GM18511 (cell line): ENCODE results near the gene CRADD.
"Not testable (repeated sequence)": the region's sequence is repeated elsewhere in the genome, so short reads cannot be mapped to it uniquely, and the experiment has no call there.

Experiments
- ATAC-seq: cut with Tn5 transposase; IDR thresholded peaks from one replicate; pipeline ENCODE4 v1.9.1; 2021; ENCODE audit warnings: mild to moderate bottlenecking, moderate library complexity; ENCODE audit not compliant: unreplicated experiment

Gene CRADD

DNA sequence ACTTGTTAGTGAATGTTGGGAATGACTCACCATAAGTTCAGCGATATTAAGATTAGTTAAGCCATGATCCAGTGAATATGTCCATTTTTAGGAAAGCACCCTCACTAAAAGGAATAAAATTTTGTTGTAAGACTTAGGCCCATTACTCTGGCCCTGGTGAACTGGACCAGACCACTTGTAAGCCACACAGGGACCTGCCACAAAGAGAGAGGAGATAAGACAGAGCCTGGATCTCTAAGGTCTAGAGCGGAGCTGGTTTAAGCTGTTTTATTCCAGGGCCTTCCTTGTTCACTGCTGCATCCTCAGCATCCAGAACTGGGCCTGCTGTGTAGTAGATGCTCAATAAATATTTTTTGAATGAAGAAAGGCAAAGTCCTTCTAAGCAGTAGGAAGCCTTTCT lies 79.1 kb downstream of the CRADD start:
- no peak for ATAC-seq

DNA sequence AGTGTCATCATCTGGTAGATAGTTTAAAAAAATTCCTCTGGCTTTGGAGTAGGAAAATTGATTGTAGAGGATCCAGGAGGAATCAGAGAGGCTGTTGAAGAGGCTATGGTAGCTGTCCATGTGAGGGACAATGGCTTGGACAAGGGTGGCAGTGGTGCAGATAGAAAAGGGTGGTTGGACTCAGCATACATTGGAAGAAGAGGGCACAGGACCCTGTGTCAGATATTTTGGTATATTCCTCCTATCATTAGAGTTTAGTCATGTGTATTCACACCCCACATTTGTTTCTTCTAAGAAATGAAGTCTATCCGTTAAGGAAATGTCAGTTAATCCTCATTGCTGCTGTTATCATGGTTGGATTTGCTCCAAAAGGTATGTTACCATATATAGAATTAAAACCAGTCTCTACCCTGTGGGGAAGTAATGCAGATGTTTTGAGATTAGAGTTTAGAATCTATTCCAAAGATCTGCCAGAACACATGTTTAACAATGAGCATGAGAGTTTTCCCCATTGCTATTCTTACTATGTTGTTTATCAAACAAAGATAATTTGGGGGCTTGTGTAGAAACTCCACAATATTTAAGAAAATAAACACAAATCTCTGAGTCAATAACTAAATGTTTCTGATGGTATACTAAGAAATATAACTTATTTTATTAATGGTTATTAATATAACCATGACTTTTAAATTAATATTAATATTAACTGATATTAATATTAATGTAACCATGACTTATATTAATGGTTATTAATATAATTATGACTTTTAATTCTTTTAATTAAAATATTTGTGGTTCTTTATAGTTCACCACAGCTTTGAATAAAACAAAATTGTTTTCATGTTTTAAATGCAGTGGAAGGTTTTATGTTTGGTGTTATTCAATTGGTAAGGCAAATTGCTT lies 80.9 kb downstream of the CRADD start:
- no peak for ATAC-seq

GRCh38 chr12:93758801-93759373 lies 81.7 kb downstream of the CRADD start:
- ATAC-seq = no peak

DNA sequence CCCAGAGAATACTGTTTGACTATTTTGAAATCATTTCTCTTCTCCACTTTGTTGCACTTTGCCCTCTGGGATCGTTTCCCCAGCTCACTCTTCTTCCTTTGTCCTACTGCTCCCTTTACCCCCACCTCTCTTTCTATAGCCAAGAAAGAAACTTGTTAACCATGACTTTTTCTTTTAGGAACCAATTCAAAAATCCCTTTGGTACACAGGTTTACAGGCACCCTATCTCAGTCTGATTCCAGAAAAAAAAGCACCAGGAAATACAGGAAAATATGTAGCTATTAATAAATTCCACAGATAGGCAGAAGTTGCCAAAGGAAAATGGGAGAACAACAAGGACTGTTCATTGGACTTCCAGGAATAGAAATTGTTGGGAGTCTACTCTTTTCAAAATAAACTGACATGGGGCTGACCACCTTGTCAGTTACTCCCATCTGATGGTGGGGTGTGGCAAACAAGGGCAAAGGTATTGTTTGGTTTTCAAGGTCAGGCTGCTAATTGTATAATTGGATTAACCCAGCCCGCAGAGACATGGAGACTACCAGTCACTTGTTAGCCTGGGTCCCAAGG lies 82.4 kb downstream of the CRADD start:
- no peak for ATAC-seq

DNA sequence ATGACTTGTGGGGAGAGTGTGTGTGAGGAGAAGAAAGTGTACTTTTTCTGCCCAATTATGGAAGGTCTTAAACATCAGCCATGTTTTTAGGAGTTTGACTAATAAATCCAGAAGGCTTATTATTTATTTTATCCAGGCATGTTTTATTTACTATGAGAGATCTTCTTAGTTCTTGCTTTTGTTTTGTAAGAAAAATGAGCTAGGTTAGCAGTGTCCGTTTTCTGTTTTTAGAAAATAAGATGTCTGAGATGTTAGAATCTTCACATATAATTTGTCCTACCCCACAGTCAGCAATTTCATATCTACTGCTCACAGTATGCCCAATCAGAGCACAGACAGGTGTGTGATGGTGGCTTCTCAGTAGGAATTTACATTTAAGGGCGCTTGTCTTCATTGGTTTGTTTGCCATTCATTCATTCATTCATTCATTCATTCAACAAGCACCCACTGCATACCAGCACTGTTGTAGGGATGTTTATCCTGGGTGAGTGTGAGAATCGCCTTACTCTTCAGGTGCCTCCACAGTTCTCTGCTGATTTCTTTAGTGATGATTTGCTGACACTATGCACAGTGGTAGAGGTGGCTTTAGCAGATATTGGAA lies 83.2 kb downstream of the CRADD start:
- no peak for ATAC-seq

DNA sequence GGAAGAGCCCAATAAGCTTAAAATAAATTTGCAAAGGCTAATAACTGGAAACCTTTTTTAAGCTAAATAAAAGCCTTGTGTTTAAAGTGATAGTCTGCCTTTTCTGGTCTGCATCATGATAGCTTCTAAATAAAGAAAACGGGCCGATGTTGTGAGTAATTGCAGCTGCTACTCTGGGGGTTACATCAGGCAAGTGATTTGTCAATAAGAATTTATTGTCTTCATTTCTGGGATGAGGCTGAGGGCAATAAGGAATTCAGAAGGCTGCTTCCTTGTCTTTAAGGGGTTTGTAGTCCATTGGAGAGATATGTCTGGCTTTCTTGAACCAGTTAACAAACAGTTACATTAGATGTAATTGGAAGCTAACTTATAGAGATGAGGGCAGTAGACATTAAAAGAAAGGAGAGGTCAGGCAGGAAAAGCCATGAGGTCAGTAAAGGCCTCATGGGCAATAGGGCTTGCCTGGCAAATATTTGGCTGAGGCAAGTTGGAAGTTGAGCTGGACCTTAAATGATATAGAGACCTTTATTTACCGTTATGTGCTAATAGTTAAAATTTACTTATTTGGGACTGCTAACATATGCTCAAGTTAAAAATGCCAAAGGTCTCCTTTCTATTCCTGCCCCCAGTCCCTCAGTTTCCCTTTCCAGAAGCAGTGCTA lies 85.0 kb downstream of the CRADD start:
- ATAC-seq = no peak

DNA sequence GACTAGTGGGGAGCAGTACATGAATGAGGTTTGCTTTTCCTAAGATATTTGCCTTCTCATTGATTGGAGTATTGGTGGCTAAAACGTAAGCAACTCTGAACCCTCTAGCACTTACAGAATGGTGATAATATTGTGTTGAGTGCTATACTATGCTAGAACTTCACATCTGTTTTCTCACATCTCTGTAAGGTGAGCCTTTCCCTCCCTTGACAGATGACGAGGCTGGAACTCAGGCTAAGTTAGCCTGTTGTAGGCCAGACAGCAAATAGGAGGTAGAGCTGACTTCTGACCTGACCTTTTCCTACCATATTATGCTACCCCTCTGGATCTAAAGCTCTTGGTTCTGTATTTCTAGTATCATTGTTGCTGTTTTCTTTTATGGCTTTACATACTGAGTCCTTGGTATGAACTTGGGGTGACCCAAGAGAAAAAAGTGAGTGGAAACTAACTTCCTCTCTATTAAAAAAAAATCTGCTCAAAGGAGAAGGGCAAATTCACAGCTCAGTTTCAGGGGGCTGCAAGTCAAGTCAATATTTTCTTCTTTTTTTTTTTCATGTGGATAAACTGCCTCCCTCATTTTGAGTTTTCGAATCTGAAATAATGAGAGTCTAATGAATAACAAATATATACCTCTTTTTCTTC lies 85.9 kb downstream of the CRADD start:
- no peak for ATAC-seq

DNA sequence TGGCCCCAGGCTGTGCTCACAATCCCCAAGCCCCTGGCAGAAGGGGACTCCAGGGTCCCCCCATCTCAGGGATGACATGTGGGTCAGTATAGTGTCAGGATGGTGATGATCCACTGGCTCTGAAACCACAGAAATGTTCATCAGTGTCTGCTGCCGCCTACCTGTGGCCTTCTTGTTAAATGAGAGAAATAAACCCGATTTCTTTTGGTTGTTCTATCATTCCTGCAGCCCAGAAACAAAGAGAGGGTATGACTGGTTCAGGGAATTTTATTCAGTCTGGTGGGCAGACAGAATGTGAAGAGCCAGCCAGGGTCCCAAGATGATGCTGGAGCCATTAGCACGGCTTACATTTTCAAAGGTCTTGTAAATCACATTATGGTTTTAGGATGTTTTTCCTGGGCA lies 86.6 kb downstream of the CRADD start:
- ATAC-seq = no peak

GRCh38 chr12:93766371-93766770 lies 89.2 kb downstream of the CRADD start:
- no peak for ATAC-seq

- no peak for ATAC-seq
Observed at GRCh38 chr12:93766796-93767523, 89.8 kb downstream of the CRADD start.

DNA sequence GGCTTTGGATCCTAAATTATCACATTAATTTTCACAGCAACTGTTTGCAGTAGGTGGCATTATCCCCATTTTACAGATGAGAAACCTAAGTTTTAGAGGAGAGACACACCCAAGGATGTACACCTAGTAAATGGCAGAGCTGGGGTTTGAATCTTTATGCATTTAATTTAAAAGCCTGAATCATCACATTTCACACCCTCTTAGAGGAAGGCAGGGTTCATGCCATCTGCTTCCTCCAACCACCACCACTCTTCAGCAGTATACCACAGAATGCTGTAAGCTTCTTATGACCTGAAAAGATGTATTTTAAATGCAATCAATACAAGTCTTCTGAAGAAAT lies 90.3 kb downstream of the CRADD start:
- no peak for ATAC-seq

DNA sequence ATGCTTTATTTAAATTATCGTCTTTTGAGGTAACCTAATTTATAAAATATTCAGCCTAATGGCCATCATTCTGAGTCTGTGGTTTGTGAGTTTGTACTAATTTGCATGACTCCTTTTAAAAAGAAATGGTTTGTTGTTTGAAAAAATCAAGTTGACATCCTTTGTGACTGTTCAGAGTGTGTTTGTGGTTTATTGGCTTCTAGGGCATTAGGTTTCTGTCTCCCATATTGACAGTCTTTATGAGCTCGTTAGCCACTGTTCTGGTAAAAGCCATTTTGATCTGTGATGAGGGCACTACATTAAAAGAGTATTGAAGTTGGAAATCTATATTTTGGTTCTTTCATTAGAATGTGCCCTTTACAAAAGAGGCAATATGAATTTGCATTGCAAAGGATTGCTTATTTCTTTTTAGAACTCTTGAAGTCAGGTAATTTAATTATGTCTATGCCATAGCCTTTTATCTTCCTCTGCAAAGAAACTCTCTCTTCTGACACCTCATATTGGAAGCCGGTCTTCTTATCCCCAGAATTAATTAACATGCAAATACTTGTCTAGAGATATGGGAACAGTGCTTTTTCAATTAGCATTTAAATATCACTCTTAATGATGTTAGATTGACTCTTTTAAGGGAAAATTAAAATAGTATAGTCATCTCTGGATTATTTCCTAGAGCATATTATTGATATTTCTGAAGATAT lies 95.0 kb downstream of the CRADD start:
- ATAC-seq = no peak

- ATAC-seq = no peak
Observed at GRCh38 chr12:93773122-93773871, 96.1 kb downstream of the CRADD start.

- no peak for ATAC-seq
Observed at GRCh38 chr12:93776581-93777018, 99.4 kb downstream of the CRADD start.

- no peak for ATAC-seq
Observed at GRCh38 chr12:93777254-93777653, 100.1 kb downstream of the CRADD start.

DNA sequence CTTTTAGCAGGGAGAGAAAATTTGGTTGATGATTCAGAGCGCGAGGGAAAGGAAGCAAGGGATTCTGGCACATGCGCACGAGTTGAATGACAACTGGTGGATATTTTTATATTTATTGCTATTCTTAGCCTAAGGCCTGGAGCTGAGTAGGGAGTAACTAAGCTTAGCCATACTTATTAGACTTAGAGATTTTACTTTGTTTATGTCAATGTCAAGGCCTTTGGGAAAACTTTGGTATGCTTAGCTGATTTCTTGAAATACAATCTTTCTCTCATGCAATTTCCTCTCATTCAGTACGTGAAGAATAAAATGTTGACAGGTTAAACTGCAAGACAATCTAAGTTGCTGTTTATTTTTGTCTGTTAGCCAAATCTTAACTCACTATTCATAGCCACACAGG lies 101.1 kb downstream of the CRADD start:
- no peak for ATAC-seq

- ATAC-seq = no peak
Observed at GRCh38 chr12:93778766-93779165, 101.6 kb downstream of the CRADD start.

GRCh38 chr12:93780101-93780641 lies 103.0 kb downstream of the CRADD start:
- ATAC-seq = no peak

DNA sequence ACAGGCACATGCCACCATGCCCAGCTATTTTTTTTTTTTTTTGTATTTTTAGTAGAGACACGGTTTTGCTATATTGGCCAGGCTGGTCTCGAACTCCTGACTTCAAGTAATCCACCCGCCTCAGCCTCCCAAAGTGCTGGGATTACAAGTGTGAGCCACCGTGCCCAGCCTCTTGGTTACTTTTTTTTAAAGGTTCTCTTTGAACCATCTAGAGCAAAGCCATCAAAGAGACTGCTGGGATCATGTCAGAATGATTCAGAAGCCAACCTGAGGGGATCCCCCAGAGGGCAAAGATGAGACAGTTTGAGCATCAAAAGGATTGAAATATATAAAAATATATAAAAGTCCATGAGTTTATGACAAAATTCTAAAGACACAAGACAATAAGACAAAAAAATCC lies 103.7 kb downstream of the CRADD start:
- not testable (repeated sequence) for ATAC-seq
